Activated CD8-positive, alpha-beta memory T cell treated with anti-CD3 and anti-CD28 coated beads for 4 hours (primary cell): Measurements from ENCODE around the gene AKR1B1.

Experiments used
- DNase-seq, 2 donors: peaks; one replicate each; pipeline ENCODE4 v3.0.0-alpha.2; 2020; ENCODE audit warnings: low read depth in 2 of 2

The AKR1B1 gene

GRCh38 chr7:134444961-134445315, 14.0 kb downstream of the AKR1B1 start:
- DNase-seq, result no peak

GRCh38 chr7:134444198-134444960, 14.5 kb downstream of the AKR1B1 start:
- DNase-seq, result no peak

- DNase-seq, result no peak
Observed at GRCh38 chr7:134443396-134444070, 15.4 kb downstream of the AKR1B1 start.

DNA sequence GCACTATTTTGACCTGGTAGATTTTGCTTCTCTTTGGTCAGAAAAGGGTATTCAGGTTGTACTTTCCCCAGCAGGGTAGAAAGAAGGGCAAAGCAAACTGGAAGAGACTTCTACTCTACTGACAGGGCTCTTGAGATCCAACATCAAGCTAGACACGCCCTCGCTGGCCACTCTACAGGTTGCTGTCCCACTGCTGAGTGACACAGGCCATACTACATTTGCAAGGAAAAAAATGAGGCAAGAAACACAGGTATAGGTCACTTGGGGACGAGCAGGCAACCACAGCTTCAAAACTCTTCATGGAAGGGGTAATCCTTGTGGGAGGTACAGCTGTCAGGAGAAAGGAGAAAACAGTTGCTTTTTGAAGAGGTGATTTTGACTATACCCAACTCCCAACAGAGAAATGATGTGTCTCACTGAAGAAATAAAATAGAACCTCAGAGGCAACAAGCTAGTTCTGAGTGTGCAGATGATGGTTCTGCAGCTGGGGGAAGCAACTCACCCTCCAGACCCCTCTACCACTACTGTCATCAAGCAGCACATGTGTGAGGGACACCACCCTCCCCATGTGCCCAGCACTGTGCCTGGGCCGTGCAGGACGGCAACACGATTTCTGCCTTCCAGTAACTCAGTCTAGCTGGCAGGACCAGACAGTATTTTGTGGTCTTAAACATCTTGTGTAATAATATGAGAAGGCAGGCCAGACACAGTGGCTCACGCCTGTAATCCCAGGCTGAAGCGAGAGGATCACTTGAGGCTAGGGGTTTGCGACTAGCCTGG, 16.3 kb downstream of the AKR1B1 start:
- no peak for DNase-seq

GRCh38 chr7:134441264-134441663, 17.6 kb downstream of the AKR1B1 start:
- DNase-seq, result no peak

DNA sequence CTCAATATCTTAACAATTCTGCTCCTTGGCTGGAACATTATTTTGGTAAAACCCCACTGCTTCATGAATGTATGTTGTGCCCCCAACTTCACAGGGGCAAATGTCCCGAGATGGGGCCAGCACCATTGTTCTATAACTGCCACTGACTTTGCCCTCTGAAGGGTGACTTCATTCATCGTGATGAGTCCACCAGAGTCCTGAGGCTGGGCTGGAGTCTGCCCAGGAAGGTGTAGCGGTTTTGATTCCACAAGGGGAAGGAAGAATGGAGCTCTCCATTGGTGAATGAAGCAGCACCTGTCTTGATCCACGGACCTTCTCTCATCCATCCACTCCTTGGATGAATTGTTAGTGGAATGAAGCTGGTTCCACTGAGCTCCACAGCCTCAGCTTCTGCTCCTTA, 18.4 kb downstream of the AKR1B1 start:
- no peak for DNase-seq

DNA sequence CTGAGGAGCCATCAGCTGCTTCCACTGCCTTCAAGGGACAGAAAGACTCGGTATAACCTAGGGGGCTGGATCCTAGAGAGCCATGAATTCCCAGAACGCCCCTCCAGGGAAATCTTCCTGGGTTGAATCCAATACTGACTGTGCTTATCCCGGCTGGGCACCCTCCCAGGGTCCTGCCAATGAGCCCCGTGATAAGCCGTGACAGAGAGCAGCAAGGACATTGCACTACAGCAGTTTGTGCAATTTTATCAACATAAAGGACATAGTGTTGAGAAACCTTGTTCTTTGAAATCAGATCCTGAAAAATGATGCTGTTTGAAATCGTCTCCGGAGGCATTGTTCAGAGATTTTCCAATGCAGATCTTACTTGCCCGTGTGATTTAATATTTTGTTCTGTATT, 18.8 kb downstream of the AKR1B1 start:
- DNase-seq, result no peak

DNA sequence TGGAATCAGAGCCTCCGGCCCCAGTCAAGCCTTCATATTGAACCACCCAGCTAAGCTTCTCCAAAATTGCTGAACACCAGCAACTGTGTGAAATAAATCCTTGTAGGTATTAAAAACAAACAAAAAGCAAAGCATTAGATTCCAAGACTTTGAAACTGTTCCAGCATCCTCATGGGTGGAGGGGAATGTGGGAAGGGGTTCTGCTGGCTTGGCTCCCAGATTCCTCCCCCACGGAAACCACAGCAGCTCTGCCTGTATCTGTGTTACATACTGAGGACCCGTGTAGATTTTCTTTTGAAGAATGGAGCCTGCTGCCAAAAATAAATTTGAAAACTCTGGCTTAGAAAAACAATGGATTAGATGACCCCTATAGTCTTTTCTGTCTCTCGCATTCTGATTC, 20.0 kb downstream of the AKR1B1 start:
- DNase-seq, result no peak

- DNase-seq, result no peak
Observed at GRCh38 chr7:134435161-134435920, 23.6 kb downstream of the AKR1B1 start.

GRCh38 chr7:134434701-134435100, 24.2 kb downstream of the AKR1B1 start:
- no peak for DNase-seq

GRCh38 chr7:134433430-134433829, 25.5 kb downstream of the AKR1B1 start:
- no peak for DNase-seq

DNA sequence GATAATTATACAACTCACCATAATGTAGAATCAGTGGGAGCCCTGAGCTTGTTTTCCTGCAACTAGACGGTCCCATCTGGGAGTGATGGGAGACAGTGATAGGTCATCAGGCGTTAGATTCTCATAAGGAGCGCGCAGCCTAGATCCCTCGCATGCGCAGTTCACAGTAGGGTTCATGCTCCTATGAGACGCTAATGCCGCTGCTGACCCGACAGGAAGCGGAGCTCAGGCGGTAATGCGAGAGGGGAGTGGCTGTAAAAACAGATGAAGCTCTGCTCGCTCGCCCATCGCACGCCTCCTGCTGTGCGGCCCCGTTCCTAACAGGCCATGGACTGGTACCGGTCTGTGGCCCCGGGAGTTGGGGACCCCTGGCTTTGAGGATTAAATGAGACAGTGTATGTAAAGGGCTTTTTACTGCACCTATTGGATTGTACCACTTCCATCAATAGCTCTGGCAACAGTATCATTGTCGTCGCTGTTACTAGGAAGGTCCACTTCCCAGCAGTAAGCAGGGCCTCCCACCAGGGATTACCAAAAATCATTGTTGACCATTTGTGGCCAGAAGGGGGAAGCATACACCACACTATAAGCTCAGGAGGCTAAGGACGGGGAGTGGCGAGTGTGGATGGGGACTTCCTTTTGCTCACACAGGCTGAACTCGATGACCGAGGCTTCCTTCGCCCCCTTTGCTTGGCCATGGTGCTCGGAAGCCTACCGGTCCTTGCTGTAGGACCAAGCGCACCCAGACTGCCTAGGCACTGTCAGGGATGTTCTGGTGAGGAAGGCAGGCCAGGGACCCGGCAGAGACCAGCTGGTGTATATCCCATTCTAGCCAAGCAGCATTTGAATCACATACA, 26.4 kb downstream of the AKR1B1 start:
- peak; percentile 30 to 59 for DNase-seq

DNA sequence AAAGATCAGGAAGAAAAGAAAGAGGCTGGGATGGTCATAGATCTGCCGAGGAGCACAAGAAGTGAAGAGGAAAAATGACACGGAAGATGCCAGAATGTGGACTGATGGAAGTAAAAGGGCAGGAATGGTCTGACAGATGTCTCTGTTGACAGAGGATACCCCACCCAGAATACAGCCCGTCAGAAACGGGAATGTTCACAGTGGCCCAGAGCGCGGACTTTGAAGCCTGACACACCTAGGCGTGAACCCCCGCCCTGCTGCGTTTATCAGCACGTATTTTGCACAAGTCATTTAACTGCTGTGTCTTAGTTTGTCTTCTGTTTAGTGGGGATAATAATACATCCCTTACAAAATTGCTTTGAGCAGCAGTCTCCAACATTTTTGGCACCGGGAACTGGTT, 27.1 kb downstream of the AKR1B1 start:
- no peak for DNase-seq

DNA sequence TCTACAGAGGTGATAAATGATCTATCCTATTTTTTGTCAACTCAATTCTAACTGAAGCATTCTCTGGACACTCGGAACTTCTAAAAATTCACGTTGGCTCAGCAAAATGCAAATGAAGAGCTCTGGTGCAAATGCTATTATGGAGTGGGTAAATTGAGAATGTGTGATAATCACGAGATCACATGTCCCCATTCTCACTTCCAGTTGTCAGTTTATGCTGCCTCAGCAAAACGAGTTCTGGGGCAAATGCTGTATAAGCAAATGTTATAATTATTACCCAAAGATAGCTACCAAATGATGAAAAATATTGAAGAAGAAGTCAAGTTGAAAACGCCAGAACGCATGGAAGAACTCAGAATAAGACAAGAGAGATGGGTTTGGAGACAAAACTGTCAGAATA, 29.4 kb downstream of the AKR1B1 start:
- no peak for DNase-seq

DNA sequence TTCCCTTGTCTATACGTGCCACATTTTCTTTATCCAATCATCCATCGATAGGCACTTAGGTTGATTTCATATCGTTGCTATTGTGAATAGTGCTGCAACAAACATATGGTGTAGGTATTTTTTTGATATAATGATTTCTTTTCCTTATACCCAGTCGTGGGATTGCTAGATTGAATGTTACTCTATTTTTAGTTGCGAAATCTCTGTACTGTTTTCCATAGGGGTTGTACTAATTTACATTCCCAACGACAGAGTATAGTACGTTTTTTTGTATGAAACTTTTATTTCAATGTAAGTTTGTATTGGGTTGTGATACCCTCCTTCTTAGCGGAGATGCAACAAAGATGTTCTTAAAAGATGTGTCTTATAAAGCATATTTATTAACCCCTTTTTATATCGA, 30.0 kb downstream of the AKR1B1 start:
- no peak for DNase-seq

DNA sequence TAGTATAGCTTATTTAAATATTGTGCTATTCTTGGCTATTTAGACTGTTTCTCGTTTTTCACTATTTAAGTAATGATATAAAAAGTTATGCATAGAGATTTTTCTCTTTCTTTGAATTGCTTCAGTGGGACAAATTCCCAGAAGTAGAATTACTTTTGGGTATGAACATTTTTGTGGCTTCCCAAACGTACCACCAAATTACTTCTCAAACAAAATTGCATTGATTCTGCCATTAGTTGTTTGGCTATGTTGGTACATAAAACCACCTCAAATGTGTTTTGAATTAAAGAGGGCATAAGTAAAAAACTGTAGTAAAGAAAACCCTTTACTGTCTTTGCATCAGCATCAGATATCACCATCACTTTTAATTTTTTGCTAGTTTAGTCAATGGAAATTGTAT, 31.0 kb downstream of the AKR1B1 start:
- DNase-seq, result no peak

DNA sequence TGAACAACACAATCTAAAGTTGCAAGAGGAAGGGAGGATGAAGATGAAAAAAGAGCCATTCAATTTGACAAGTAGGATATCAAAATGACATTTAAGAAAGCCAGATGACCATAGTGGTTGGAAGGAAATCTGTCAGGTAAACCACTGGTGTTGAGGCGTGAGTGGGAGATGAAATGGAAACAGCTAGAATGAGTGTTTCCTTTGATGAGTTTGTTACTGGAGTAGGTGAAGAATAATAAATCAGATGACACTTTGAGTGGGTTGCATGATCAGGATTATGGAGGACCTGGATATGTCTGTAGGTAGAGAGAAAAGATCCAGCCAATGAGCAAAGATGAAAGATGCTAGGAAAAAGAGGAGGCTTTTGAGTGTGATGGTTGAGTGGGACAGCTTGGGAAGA, 33.1 kb downstream of the AKR1B1 start:
- DNase-seq, result no peak

GRCh38 chr7:134422638-134423037, 36.3 kb downstream of the AKR1B1 start:
- DNase-seq, result no peak

DNA sequence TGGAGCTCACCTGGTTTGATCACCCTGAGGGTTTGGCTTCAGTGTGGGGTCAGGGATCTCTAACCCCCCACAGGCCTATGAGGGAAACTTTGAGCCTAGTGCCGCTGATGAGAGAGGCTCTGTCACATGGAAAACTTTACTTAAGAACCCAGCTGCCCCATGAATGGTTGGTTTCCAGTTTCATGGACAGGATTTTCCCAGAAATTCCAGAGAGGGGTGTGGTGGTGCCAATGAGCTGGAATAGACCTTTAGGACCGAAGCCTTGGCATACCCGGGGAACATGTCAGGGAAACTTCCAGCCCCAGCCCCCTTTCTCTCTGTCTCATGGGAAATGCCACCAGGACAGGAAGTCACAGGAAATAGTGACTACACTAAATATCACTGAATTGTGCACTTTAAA, 36.9 kb downstream of the AKR1B1 start:
- DNase-seq, result no peak

DNA sequence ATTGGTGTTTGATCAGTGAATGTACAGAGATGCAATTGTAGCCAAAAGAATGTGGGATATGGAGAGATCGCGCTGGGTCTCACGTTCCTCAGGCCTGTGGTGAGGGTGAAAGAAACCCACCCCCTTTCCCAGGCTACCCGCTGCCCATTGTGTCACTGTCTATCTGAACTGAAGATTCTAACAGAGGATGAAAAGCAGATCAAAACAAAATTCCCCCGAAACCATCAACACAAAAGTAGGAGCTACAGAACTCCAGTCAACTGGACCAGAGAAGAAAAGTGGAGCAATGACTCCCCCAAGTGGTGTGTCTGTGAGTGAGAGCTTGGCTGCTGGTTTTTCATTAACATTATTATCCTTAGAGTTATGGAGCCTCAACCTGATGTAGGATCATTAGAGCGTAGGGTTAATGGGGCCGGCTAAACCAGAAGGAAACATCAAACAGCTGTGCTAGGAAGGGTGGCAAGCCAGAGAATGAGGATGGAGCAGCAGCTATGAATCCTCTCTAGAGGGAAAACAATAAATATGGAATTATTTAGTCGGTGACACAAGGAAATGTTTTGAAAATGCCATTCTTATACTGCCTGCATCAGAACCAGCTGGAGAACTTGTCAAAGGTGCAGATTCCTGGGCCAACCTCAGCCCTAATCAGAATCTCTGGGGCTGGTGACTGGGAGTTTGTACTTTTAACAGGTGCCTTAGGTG, 38.3 kb downstream of the AKR1B1 start:
- no peak for DNase-seq

- DNase-seq, result no peak
Observed at GRCh38 chr7:134419875-134420274, 39.0 kb downstream of the AKR1B1 start.
